Heart left ventricle (tissue), 13 donors: ENCODE results near the gene MCM10.

Experiments used
- CTCF ChIP-seq, 12 donors: fragments of 200-600 bp; sonication (generic) in 4 of 12; IDR thresholded peaks; one replicate each; pipeline versions ENCODE4 v1.5.0 to v1.8.0; 2018 to 2022; ENCODE audit warnings: antibody characterized with exemption in 12 of 12, mild to moderate bottlenecking in 5 of 12
- POLR2A ChIP-seq, 2 donors: fragments of 450-650 bp; IDR thresholded peaks; one replicate each; pipeline ENCODE4 v1.6.1; 2017; ENCODE audit warnings: antibody characterized with exemption in 2 of 2, mild to moderate bottlenecking in 2 of 2, moderate library complexity in 2 of 2
- donor health status: ischemic (EF 13 %, LVEDD 7.1; RV severe dilation, severe dysfunction).
- donor health status: DM: no; HTN: yes; CAD: no.
- donor health status: DM: no; HTN: no; CAD: no.
- donor health status: ischemic (EF 25% LVEDD 6.9; RV normal size, moderate dysfunction).
- donor health status: ischemic (EF 25% LVEDD 5.7; RV mildly dilated, moderate dysfunction).
- donor health status: ischemic (EF 35%, LVEDD 5.7; RV mildly dilated, moderate dysfunction).
- donor health status: nonischemic (EF 11% LVEDD 7.7; RV severe dilation, severe dysfunction).
- donor health status: DM: yes; HTN: yes; CAD: no.
- donor health status: PGD.
- donor health status: ischemic (EF 29% LVEDD 5.4; RV normal size, mild dysfunction).
- donor health status: nonischemic (EF 23%, LVEDD 6.1; RV moderate dilation, normal function).

- no peak for TF ChIP-seq POLR2A (IDR thresholded peaks at IDR 0.05)
- no peak for TF ChIP-seq CTCF (IDR thresholded peaks at IDR 0.05)
Observed at GRCh38 chr10:13225601-13226000, 64.2 kb downstream of the MCM10 start.
